WERI-Rb-1 (cell line): Measurements from ENCODE around the gene MFAP2.
A peak's percentile ranks its signal among the peaks of the same experiment; 100 is the strongest.

ENCODE experiments used
- DNase-seq: peaks from one replicate; pipeline ENCODE4 v3.0.0-alpha.2; 2020
- H3K27ac ChIP-seq: fragments of 250-450 bp; sonication (Bioruptor Pico); 2 replicates; pipeline ENCODE4 v1.5.1; 2020; ENCODE audit warnings: mild to moderate bottlenecking, moderate library complexity
- H3K27me3 ChIP-seq: fragments of 250-450 bp; sonication (Bioruptor Pico); 2 replicates; pipeline ENCODE4 v1.5.1; 2021; ENCODE audit warnings: mild to moderate bottlenecking, low read depth, moderate library complexity; ENCODE audit not compliant: insufficient read depth, severe bottlenecking
- H3K36me3 ChIP-seq: fragments of 250-450 bp; sonication (Bioruptor Pico); 2 replicates; pipeline ENCODE4 v1.5.1; 2020; ENCODE audit warnings: mild to moderate bottlenecking, moderate library complexity
- H3K4me3 ChIP-seq: 2 replicates; pipeline ENCODE4 v1.5.1; 2011; ENCODE audit warnings: low read depth, mild to moderate bottlenecking, control low read depth, low read length
- H3K9me3 ChIP-seq: fragments of 250-450 bp; sonication (Bioruptor Pico); 2 replicates; pipeline ENCODE4 v1.5.1; 2021; ENCODE audit warnings: mild to moderate bottlenecking, moderate library complexity; ENCODE audit not compliant: severe bottlenecking
- CTCF ChIP-seq: IDR thresholded peaks from 2 replicates; pipeline ENCODE4 v1.5.1; 2011; ENCODE audit warnings: low read depth, mild to moderate bottlenecking, control low read depth, inconsistent platforms, low read length

The MFAP2 gene

GRCh38 chr1:16989676-16990391 lies 9.4 kb upstream of the MFAP2 start:
- Histone ChIP-seq H3K4me3 (no peak overlapping the region), H3K36me3 (peaks cover 18% of the 10 kb centered on the region), H3K27ac (no peak overlapping the region), H3K27me3 (no peaks in the 10 kb centered on the region), H3K9me3 (no peaks in the 10 kb centered on the region)
- no peak for TF ChIP-seq CTCF
- DNase-seq: no peak

- TF ChIP-seq CTCF: no peak
- no peak for DNase-seq
- Histone ChIP-seq H3K27me3 (no peaks in the 10 kb centered on the region), H3K4me3 (no peak overlapping the region), H3K36me3 (peaks cover 18% of the 10 kb centered on the region), H3K27ac (no peak overlapping the region), H3K9me3 (no peaks in the 10 kb centered on the region)
Measured at GRCh38 chr1:16988210-16988609, 7.8 kb upstream of the MFAP2 start.

- H3K27me3 ChIP-seq: no peaks in the 10 kb centered on the region
- TF ChIP-seq CTCF: peak; percentile 95
- DNase-seq: peak; percentile 44
- H3K4me3 ChIP-seq: no peak overlapping the region
- H3K9me3 ChIP-seq: no peaks in the 10 kb centered on the region
- H3K36me3 ChIP-seq: peaks cover 18% of the 10 kb centered on the region
- no peak overlapping the region for H3K27ac ChIP-seq
Measured at GRCh38 chr1:16986962-16987361, 6.5 kb upstream of the MFAP2 start.

- H3K4me3 ChIP-seq: no peak overlapping the region
- DNase-seq: no peak
- no peaks in the 10 kb centered on the region for H3K9me3 ChIP-seq
- TF ChIP-seq CTCF: no peak
- no peaks in the 10 kb centered on the region for H3K27me3 ChIP-seq
- H3K27ac ChIP-seq: no peak overlapping the region
- H3K36me3 ChIP-seq: peaks cover 18% of the 10 kb centered on the region
Measured at GRCh38 chr1:16986560-16986959, 6.1 kb upstream of the MFAP2 start.

- no peak overlapping the region for H3K4me3 ChIP-seq
- no peaks in the 10 kb centered on the region for H3K27me3 ChIP-seq
- TF ChIP-seq CTCF: no peak
- DNase-seq: no peak
- no peaks in the 10 kb centered on the region for H3K9me3 ChIP-seq
- H3K27ac ChIP-seq: no peak overlapping the region
- H3K36me3 ChIP-seq: peaks cover 18% of the 10 kb centered on the region
Measured at GRCh38 chr1:16986113-16986512, 5.7 kb upstream of the MFAP2 start.

GRCh38 chr1:16984717-16985116 lies 4.3 kb upstream of the MFAP2 start:
- H3K36me3 ChIP-seq: peaks cover 18% of the 10 kb centered on the region

More at GRCh38 chr1:16984717-16985116, 4.3 kb upstream of the MFAP2 start:
- Histone ChIP-seq H3K4me3 (no peak overlapping the region), H3K9me3 (no peaks in the 10 kb centered on the region), H3K27me3 (no peaks in the 10 kb centered on the region), H3K27ac (no peak overlapping the region)
- no peak for DNase-seq
- TF ChIP-seq CTCF: no peak
